A673 (cell line): Measurements from ENCODE around the gene CMBL.

Experiments
- EZH2 ChIP-seq: fragments of 200-600 bp; sonication (generic); IDR thresholded peaks from 2 replicates; pipeline ENCODE4 v1.6.1; 2017; ENCODE audit warnings: borderline replicate concordance, low read depth, mild to moderate bottlenecking, mixed read lengths, antibody characterized with exemption, low read length; ENCODE audit not compliant: poor library complexity, severe bottlenecking
- TF ChIP-seq, protein P1 (sequence below): fragments of 300-800, 200-600 bp; sonication (generic); conservative IDR thresholded peaks from 2 replicates; pipeline ENCODE4 v1.5.1; 2017; ENCODE audit warnings: low read depth, mild to moderate bottlenecking, antibody characterized with exemption, low read length, moderate library complexity, mixed read lengths

DNA sequence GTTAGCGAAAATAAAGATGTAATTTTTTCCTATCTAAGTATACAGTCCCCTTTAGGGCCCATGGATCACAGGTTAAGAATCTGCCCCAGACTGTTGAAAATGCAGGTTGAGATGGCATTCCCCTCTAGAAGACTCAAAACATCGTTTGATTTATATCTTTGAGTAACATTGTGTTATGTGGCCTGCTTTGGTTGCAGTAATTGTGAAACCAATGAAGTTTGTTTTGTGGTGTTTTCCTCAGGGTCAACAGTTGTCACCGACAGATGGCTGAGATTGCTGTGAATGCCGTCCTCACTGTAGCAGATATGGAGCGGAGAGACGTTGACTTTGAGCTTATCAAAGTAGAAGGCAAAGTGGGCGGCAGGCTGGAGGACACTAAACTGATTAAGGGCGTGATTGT lies 49.8 kb downstream of the CMBL start:
- TF ChIP-seq, protein P1, sequence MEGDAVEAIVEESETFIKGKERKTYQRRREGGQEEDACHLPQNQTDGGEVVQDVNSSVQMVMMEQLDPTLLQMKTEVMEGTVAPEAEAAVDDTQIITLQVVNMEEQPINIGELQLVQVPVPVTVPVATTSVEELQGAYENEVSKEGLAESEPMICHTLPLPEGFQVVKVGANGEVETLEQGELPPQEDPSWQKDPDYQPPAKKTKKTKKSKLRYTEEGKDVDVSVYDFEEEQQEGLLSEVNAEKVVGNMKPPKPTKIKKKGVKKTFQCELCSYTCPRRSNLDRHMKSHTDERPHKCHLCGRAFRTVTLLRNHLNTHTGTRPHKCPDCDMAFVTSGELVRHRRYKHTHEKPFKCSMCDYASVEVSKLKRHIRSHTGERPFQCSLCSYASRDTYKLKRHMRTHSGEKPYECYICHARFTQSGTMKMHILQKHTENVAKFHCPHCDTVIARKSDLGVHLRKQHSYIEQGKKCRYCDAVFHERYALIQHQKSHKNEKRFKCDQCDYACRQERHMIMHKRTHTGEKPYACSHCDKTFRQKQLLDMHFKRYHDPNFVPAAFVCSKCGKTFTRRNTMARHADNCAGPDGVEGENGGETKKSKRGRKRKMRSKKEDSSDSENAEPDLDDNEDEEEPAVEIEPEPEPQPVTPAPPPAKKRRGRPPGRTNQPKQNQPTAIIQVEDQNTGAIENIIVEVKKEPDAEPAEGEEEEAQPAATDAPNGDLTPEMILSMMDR = no peak
- TF ChIP-seq EZH2 = no peak
